HG03025 (cell line): ENCODE measurements around the gene PTMS.
"Not testable (repeated sequence)": the region's sequence is repeated elsewhere in the genome, so short reads cannot be mapped to it uniquely, and the experiment has no call there.

Experiments used
- ATAC-seq: cut with Tn5 transposase; IDR thresholded peaks from one replicate; pipeline ENCODE4 v1.9.1; 2021; ENCODE audit warnings: mild to moderate bottlenecking, moderate library complexity; ENCODE audit not compliant: unreplicated experiment, low FRiP score

The PTMS gene, protein sequence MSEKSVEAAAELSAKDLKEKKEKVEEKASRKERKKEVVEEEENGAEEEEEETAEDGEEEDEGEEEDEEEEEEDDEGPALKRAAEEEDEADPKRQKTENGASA

DNA sequence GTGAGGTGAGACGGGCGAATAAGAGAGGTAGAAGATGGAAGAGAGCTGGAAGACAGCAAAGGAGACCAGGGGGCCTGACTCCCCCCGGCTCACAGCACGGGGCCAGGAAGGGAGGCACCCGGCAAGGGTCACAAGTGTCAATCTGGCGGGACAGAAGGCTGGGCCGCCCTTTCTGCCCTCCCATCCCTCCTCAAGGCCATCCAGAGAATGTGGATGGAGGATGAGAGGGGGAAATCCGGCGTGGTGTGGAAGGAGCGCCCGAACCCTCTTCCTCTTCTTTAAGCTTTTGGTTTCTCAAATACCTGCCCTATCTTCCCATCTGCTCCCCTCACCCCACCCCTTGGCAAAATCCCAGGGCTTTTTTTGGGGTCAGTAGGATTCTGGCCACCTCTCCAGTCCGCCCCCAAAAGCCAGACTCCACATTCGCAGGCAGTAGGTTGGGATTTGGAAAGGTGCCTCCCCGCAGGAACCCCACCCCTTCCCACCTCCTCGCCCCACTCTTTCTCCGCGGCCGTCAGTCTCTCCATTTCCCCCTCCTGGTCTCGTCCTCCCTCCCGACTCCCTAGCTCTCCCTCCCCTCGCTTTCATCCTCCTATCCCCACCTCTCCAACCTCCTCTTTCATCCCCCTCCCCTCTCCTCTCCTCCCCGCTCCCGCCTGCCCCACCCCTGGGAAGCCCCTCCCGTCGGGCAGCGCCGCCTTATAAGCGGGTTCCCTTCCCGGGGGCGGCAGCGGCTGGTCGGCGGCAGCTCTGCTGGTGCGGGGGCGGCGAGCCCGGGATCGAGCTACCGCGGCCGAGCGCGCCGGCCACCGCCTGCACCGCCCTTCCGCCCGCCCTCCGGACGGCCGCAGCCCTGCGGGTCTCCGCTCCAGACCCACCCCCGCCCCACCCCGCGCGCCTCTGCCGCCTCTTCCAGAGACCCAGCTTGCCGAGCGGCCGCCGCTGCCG lies at the start of gene PTMS:
TSS of gene PTMS (plus strand) at position 730 of the 948 bp plus-strand sequence. CDS start 343 bp downstream, outside the sequence.
- peak; percentile 25 for ATAC-seq

DNA sequence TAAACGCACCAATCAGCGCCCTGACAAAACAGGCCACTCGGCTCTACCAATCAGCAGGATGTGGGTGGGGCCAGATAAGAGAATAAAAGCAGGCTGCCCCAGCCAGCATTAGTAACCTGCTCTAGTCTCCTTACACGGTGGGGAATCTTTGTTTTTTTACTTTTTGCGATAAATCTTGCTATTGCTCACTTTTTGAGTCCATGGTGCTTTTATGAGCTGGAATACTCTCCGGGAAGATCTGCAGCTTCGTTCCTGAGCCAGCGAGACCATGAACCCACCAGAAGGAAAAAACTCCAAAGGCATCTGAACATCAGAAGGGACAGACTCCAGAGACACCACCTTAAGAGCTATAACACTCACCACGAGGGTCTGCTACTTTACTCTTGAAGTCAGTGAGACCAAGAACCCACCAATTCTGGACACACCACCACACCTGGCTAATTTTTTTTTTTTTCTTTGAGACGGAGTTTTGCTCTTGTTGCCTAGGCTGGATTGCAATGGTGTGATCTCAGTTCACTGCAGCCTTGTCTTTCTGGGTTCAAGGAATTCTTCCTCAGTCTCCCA lies 49.2 kb upstream of the PTMS start:
- no peak for ATAC-seq

DNA sequence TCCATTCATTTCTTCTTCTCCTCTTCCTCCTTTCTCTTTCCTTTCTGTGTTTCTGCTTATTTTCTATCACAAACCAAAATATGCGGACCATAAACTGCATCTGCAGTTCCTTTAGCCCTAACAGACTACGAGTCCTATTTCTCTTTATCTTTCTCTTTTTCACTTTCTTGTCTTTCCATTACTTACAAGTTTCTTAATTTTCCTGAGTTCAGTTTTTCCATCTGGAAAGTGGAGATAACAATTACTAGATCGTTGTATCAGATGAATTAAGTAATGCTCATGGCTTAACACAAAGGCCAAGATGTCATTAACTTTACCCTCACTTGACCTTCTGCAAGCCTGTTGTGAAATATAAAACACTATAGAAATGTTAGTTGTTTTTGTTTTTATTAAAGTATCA lies 43.3 kb upstream of the PTMS start:
- no peak for ATAC-seq

DNA sequence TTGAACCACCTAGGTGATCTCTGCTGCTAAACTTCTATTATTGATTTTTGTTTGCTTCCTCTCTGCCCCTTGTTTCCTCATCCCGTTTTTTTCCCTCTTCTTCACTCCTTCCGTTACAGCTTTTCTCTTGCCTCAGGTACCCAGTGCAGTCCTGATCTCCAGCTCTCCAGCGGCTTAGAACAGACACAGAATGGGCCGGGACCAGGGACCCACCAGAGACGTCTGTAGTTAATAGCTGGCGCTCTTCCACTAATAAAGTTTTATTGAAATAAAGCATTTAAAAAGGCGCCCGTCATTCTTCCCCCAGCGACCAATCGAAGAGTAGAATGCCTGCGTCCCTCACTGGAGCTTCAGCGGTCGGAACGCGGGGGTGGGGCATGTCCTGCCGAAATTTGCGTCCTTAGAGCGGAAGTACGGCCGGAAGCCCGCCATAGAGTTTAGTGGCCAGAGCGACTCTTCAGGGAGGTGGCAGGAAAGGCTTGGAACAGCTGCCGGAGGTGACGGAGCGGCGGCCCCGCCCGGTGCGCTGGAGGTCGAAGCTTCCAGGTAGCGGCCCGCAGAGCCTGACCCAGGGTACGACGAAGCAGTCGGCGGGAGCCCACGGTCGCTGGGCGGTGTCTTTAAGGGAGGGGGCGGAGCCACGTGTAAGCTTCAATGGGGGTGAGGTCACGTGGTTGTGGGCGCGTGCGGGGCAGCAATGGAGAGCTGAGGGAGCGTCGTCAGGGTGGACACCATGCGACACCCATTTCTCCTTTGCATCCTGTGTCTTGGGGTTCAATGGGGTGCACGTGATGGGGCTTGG lies 42.4 kb upstream of the PTMS start, which contains the start of gene COPS7A:
TSS of gene COPS7A (plus strand) at position 440 of the 802 bp plus-strand sequence. CDS start 611 bp downstream, outside the sequence.
- ATAC-seq, result peak; percentile 93

DNA sequence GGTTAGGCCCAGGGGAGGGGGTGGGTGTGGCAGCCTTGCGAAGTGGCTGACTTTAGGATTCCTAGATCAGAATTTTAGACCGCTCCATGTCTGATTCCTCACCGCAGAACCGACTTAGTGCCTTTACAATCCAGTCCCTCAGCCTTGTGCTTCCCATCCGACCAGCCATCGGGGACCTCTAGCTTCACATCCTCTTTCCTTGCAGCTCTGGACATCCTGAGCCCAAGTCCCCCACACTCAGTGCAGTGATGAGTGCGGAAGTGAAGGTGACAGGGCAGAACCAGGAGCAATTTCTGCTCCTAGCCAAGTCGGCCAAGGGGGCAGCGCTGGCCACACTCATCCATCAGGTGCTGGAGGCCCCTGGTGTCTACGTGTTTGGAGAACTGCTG lies 41.8 kb upstream of the PTMS start:
- ATAC-seq, result no peak

DNA sequence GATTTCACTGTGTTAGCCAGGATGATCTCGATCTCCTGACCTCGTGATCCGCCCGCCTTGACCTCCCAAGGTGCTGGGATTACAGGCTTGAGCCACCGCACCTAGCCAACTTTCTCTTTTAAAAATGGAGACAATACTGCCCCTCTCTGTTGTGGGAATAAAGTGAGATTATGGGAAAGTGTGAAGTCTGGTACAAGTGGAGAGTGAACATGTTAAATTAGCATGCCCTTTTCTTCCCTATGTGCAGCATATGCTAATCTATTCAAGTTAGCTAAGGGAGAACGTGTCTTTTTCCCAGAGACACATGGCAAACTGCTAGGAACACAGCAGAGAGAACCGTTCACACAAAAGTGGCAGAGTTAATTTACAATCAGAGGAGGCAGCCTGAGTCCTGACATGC lies 40.8 kb upstream of the PTMS start:
- no peak for ATAC-seq

DNA sequence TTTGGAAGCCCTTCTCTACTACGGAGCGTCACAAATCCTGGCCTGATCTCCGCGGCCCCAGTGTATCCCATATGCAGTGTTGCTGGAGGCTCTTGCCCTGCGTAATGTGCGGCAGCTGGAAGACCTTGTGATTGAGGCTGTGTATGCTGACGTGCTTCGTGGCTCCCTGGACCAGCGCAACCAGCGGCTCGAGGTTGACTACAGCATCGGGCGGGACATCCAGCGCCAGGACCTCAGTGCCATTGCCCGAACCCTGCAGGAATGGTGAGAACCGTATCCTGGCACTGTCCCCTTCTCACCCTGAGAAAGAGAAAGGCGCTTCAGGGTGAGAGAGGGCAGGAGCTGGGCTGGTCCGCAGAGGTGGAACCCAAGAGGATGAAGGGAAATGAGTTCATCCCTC lies 37.0 kb upstream of the PTMS start:
- ATAC-seq, result no peak

DNA sequence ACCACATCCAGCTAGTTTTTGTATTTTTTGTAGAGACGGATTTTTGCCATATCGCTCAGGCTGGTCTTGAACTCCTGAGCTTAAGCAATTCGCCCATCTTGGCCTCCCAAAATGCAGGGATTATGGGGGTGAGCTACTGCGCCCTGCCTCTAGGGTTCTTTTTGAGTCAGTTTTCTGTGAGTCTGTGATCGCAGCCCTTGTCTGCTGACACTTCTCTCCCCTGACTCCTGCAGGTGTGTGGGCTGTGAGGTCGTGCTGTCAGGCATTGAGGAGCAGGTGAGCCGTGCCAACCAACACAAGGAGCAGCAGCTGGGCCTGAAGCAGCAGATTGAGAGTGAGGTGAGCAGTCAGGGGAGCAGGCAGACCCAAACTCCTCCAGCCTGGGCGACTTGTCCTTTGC lies 36.0 kb upstream of the PTMS start:
- no peak for ATAC-seq

DNA sequence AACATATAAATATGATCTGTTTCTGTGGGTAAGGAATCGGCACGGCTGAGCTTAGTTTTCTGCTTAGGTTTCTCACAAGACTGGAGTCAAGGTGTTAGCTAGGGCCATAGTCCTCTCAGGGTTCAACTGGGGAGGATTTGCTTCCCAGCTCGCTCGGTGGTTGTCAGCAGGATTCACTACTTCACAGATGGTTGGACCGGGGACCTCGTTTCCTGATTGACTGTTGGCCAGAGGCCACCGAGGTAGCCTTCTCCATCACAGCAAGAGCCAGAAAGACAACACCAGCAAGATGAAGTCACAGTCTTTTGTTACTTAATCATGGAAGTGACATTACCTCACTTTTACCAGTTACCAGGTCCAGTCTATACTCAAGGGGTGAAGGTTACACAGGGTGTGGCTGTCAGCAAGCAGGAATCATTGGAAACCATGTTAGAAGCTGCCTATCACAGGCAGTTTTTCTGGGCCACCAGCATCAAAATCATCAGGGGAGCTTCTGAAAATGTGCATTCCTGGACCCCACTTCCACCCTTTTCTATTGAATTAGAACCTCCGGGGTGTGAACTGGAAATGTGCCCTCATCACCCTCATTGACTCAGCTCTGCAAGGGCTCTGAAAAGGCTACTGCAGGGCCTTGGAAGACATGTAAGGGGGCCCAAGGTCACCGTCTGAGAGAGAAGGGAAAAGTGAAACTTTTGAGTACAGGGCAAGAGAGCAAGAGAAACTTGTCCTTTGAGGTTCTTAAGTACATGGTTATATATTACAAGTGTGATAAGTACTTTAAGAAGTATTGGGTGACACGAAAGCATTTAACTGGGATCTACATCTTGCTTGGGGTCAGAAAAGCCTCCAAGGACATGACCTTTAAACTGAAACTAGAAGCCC lies 31.4 kb upstream of the PTMS start:
- ATAC-seq, result no peak

DNA sequence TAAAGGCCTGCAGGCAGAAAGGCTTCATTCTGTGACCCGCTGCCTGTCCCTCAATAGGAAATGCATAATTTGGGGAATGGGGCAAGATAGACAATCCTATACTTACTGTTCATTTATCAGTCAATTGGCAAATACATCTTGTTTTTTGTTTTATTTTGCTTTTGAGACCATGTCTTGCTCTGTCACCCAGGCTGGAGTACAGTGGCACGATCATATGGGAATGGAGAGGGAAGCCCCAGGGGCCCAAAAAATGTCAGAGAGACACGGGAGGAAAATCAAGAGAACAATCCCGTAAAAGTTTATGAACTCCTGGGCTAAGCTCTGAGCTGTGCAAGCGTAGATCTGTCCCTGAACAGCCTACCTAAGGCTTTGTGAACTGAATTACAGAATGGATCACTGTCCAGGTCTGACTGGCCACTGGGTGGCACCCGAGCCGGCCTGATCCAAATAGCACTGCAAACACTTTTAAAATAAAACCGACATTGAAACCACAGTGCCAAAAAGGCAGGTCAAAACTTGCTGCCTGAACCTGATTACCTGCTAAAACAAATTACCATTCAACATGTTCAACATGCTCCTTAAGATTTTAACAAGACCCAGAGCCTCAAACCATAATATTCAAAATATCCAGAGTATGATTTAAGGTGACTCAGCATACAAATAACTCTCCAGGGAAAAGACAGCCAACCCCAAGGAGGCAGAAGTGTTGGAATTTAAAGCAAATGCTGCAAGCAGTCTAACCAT lies 30.5 kb upstream of the PTMS start:
- no peak for ATAC-seq

DNA sequence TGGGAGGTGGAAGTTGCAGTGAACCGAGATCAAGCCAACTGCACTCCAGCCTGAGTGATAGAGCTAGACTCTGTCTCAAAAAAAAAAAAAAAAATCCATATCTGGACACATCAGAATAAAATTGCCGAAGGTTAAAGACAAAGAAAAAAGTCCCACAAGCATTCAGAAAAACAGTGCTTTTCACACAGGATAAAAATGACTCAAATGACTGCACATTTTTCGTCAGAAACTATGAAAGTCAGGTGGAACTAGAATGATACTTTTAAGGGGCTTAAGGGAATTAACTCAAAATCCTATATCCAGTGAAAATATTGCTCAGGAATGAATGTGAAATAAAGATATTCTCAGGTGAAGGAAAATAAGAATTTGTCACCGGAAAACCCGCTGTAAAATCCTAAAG lies 29.4 kb upstream of the PTMS start:
- ATAC-seq, result no peak

DNA sequence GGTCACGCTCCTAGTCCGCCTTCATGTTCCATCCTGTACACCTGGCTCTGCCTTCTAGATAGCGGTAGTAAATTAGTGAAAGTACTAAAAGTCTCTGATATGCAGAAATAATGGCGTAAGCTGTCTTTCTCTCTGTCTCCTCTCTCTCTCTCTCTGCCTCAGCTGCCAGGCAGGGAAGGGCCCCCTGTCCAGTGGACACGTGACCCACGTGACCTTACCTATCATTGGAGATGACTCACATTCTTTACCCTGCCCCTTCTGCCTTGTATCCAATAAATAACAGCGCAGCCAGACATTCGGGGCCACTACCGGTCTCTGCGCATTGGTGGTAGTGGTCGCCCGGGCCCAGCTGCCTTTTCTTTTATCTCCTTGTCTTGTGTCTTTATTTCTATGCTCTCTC lies 24.1 kb upstream of the PTMS start:
- not testable (repeated sequence) for ATAC-seq

DNA sequence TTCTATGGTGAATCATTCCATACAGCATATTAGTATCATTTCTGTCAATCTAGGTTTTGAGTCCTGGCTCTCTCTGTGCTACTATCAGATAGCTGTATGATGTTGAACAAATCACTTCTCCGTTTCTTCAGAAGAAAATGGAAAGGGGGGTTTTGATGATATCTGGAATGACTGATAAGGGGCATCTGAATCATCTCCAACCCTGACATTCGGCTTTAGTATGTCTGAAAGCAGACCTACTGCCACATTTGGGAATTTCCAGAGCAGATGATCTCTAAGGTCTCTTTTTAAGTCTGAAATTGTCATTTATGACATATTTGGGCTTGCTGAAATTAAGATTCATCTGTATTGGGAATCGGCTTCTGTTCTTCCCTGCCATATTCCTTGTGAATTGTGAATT lies 23.3 kb upstream of the PTMS start:
- no peak for ATAC-seq

DNA sequence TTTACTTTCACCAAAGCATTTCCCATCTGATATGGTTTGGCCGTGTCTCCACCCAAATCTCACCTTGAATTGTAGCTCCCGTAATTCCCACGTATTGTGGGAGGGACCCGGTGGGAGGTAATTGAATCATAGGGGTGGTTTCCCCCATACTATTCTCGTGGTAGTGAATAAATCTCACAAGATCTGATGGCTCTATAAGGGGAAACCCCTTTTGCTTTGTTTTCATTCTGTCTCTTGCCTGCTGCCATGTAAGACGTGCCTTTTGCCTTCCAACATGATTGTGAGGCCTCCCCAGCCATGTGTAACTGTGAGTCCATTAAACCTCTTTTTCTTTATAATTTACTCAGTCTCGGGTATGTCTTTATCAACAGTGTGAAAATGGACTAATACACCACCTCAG lies 22.9 kb upstream of the PTMS start:
- ATAC-seq, result not testable (repeated sequence)

DNA sequence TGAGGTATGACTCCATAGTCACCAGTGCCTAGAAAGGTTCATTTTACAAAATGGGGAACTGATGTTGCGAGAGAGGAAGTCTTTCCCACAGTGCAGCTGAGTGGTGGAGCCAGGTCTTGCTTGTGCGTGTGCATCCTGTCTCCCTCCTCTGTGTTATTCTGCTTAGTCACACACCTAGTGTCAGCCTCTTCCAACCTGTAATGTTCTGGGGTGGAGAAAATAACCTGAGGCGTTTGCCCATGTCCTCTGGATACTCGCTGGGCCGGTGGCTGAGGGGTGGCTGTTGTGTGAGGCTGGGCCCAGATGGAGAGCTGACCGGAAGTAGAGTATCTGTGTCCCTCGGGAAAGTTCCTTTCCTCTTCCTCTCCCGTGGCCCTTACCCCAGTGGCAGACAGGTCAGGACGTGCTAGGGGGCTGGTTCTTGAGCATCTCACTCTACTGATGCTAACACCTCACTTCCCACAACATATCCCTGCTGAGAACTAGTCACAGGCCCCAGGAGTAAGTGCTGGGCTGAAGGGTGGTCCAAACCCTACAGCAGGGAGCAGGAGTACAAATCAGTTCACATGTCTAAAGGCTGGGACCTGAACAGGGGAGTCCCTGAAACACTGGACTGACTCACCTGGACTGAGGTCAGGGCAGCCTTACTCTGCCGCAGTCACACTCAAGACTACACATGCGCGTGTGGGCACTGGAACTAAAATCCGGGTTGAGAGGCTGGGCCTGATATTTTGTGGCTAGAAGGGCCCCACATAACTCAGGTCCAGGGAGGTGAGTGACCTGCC lies 20.2 kb upstream of the PTMS start:
- ATAC-seq, result no peak

DNA sequence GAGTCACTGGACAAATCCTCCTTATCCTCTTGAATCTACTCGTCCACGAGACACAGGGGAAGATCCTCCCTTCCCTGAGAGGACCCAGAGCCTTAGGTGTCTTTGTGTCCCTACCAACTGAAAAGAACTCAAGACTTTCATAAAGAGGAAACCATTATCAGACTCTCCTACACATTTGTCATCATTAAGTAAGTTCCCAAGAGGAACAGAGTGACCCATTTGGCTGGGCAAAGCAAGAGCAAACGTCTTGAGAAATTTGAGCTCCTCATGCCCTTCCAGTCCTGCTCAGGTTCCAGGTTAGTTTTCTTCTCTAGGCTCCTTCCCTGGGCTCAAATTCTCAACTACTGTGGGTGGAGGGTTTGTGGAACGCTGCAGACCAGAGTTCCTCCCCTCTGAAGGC lies 18.9 kb upstream of the PTMS start:
- no peak for ATAC-seq

DNA sequence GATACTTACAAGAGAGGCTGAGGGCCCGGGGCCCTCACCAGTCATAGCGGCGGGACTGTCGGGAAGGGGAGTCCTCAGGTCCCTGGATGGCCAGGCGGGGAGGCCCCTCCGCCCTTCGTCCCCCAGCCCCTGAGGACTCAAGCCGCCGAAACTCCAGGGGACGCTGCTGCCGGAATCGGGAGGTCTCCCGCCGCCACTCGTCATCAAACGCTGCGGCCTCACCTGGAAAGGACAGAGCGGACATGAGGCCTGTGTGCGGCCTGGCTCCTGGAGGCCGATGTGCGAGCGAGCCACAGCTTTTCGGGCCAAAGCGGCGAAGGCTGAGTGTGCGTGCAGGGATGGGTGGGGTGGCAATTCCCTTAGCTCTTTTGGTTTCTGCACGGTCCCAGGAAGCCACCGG lies 17.4 kb upstream of the PTMS start:
- no peak for ATAC-seq

DNA sequence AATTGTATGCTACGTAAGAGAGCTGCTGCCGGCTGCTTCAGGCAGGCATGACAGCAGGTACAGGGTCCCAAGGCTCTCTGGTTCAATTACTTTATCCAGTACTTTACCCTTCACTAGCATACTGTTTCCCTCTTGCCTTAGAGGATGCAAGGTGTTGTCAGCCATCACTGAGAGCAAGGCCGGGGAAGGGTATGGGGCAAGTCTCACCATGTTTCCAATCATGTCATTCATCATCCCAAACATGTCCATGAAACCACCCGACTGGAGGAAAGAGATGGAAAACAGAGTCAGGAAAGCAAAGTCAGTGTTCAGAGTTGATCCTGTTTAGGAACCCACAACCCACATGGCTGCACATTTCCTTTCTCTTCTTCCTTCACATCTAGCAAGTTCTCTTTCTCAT lies 15.7 kb upstream of the PTMS start:
- no peak for ATAC-seq
